ENCODE measurements around the gene SV2C.

DNA sequence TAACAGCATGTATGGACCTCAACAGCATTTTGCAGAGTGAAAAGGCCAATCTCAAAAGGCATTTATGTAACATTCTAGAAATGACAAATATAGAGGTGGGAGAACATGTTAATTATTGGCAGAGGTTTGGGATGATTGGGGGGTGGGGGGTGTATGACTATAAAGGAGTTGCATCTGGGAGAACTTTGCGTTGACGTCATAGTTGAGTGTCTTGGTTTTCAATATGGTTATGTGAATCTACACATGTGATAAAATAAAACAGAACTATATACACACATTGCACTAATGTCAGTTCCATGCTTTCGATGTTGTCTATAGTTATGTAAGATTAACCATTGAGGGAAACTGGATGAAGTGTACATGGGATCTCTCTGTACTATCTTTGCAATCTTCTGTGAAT, 139.1 kb downstream of the SV2C start:
- TF ChIP-seq, protein P1, sequence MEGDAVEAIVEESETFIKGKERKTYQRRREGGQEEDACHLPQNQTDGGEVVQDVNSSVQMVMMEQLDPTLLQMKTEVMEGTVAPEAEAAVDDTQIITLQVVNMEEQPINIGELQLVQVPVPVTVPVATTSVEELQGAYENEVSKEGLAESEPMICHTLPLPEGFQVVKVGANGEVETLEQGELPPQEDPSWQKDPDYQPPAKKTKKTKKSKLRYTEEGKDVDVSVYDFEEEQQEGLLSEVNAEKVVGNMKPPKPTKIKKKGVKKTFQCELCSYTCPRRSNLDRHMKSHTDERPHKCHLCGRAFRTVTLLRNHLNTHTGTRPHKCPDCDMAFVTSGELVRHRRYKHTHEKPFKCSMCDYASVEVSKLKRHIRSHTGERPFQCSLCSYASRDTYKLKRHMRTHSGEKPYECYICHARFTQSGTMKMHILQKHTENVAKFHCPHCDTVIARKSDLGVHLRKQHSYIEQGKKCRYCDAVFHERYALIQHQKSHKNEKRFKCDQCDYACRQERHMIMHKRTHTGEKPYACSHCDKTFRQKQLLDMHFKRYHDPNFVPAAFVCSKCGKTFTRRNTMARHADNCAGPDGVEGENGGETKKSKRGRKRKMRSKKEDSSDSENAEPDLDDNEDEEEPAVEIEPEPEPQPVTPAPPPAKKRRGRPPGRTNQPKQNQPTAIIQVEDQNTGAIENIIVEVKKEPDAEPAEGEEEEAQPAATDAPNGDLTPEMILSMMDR (IDR thresholded peaks at IDR 0.05), result no peak
- no peak for TF ChIP-seq POLR2A (IDR thresholded peaks at IDR 0.05)

Data from sigmoid colon (tissue), 3 donors.